NCI-H1048 (cell line): ENCODE data around the gene COG6.

Experiments used
- DNase-seq: peaks from one replicate; lab custom pipeline; 2025; lab: John Stamatoyannopoulos, UW

Gene COG6

GRCh38 chr13:39682310-39682709, 26.8 kb downstream of the COG6 start:
- DNase-seq = no peak

- no peak for DNase-seq
These were observed 27.3 kb downstream of the COG6 start for GRCh38 chr13:39682788-39683187.

- no peak for DNase-seq
These were observed 29.2 kb downstream of the COG6 start for GRCh38 chr13:39684531-39685137.

- DNase-seq = no peak
These were observed 30.2 kb downstream of the COG6 start for GRCh38 chr13:39685652-39686051.

GRCh38 chr13:39688278-39688677, 32.8 kb downstream of the COG6 start:
- DNase-seq = no peak

- no peak for DNase-seq
These were observed 33.4 kb downstream of the COG6 start for GRCh38 chr13:39688699-39689405.

GRCh38 chr13:39692660-39693438, 37.4 kb downstream of the COG6 start:
- DNase-seq = no peak

GRCh38 chr13:39699274-39699673, 43.8 kb downstream of the COG6 start:
- no peak for DNase-seq

GRCh38 chr13:39712626-39713025, 57.2 kb downstream of the COG6 start:
- DNase-seq = no peak

GRCh38 chr13:39729156-39729555, 73.7 kb downstream of the COG6 start:
- DNase-seq = no peak

- no peak for DNase-seq
These were observed 79.5 kb downstream of the COG6 start for GRCh38 chr13:39734952-39735351.

GRCh38 chr13:39737047-39737446, 81.6 kb downstream of the COG6 start:
- DNase-seq = no peak

- DNase-seq = no peak
These were observed 85.3 kb downstream of the COG6 start for GRCh38 chr13:39740761-39741160.

- DNase-seq = no peak
These were observed 93.5 kb downstream of the COG6 start for GRCh38 chr13:39748961-39749360.

GRCh38 chr13:39749528-39749927, 94.1 kb downstream of the COG6 start:
- DNase-seq = no peak

GRCh38 chr13:39751805-39752204, 96.3 kb downstream of the COG6 start:
- no peak for DNase-seq

- no peak for DNase-seq
These were observed 105.1 kb downstream of the COG6 start for GRCh38 chr13:39760521-39760920.

- DNase-seq = no peak
These were observed 110.5 kb downstream of the COG6 start for GRCh38 chr13:39765801-39766463.

- DNase-seq = no peak
These were observed 111.1 kb downstream of the COG6 start for GRCh38 chr13:39766464-39767158.

- DNase-seq = no peak
These were observed 112.5 kb downstream of the COG6 start for GRCh38 chr13:39767791-39768517.

GRCh38 chr13:39768962-39769361, 113.5 kb downstream of the COG6 start:
- no peak for DNase-seq
